ENCODE results near the gene TBX5. TPM values are rescaled to one million over a fixed set of nuclear protein-coding genes. Genes with fewer than 3 reads are reported as not detected.

The TBX5 gene
- polyA plus RNA-seq, 4 donors, result 0.04 TPM; not detected in 3

- no peak for DNase-seq (ENCODE audit: low read depth in 4 of 4, low spot score in 2 of 4)
Observed at GRCh38 chr12:114334395-114334794, 71.5 kb downstream of the TBX5 start.

DNA sequence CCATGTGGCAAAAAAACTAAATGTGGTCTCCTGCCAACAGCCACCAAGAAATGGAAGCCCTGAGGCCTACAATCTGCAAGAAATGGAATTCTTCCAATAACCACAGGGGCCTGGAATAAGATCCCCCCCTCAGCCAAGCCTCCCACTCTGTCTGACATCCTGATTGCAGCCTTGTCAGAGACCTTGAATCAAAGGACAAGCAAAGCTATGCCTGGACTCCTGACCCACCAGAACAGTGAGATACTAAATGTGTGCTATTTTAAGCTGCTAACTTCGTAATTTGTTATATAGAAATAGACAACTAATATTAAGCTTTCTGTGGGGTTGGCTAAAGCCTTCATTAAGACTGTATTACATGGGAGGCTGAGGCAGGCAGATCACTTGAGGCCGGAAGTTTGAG, 77.7 kb downstream of the TBX5 start:
- DNase-seq (ENCODE audit: low read depth in 4 of 4, low spot score in 2 of 4), result no peak

DNA sequence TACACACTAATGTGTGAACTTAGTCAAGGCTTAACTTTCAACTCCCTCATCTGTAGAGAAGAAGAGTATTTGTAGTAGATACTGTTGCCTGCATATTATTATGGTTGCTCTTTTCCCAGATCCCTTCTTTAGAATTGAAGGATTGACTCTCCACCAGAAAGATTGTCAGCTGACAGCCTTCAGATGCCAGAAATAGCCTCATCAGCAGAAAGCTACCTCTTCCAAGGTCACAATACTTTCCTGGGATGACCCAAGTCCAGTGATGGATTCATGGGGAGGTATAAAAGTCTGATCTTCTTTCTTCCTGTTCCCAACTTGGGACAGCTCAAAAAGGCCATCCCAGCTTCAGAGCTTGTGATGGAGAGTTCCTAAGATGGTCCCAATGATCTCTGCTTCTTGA, 78.2 kb downstream of the TBX5 start:
- DNase-seq (ENCODE audit: low read depth in 4 of 4, low spot score in 2 of 4), result no peak

DNA sequence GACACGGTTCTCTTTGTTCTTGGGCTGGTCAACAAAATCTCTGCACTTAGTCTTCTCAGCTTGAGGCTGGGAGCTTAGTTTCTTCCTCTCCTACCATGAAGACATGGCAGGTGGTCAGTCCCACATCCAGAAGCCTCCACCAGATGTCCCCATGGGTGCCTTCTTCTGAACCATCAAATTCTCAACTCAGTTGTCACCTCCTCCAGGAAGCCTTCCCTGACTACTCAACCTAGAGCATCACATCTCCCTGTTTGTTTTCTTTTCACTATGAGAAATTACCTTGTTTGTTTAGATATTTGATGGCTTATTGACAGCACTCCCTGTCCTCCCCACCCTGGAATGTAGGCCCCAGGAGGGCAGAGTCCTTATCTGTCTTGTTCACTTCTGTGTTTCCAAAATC, 84.4 kb downstream of the TBX5 start:
- DNase-seq (ENCODE audit: low read depth in 4 of 4, low spot score in 2 of 4), result no peak

- DNase-seq (ENCODE audit: low read depth in 4 of 4, low spot score in 2 of 4), result no peak
Observed at GRCh38 chr12:114320968-114321367, 85.0 kb downstream of the TBX5 start.

DNA sequence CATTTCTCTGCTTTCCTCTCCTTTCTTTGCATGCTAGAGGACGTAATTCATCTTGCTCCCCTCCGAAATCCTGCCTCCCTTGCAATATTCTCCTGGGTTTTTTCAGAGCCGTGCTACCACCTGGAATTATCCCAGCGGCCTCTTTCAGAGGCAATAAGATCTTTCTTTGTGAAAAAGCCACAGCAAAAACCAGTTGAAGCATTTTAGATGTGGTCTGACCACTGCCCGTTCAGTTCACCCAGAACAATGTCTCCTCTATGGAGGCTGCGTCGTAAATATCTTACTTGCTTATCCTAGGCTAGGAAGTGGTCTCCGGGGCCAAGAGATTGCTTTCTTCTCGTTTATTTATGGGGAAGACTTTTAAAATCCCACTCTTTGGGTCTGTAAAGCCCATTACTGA, 85.8 kb downstream of the TBX5 start:
- DNase-seq (ENCODE audit: low read depth in 4 of 4, low spot score in 2 of 4), result no peak

DNA sequence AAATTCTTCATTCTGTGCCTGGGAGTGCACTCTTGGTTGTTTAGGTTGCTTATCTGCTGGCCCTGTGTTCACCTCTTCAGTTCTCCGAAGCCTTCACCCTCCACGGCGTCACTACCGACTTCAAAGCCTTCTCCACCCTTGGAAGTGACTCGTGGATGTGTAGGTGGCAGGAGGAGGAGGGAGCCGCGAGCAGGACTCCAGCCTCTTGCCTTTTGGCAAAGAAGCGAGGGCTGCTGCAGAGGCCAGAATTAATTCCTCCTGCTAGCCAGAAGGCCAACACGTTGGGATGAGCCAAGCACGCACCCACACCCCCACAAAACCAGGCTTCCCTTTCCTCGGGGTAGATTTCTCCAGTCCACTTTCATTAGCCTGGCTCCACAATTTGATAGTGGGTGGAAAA, 86.5 kb downstream of the TBX5 start:
- DNase-seq (ENCODE audit: low read depth in 4 of 4, low spot score in 2 of 4), result no peak

GRCh38 chr12:114318984-114319383, 87.0 kb downstream of the TBX5 start:
- DNase-seq (ENCODE audit: low read depth in 4 of 4, low spot score in 2 of 4), result no peak

DNA sequence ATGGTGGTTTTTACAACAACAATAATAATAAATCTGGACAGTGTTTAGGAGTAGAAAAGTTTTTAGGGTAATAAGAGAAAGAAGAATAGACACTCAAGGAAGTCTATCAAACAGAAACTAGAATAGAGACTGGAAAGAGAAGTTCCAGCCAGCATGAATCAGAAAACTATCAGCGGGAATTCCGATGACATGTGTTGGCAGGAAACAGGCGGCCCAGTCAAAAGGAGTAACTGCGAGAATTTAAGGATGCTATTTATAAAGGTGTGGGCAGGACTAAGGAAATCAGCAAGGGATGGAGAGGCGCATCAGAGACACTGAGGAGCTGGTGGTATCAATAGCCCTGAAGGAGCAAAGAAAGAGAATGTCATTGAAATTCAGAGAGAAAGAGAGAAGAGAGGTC, 89.9 kb downstream of the TBX5 start:
- no peak for DNase-seq (ENCODE audit: low read depth in 4 of 4, low spot score in 2 of 4)

- no peak for DNase-seq (ENCODE audit: low read depth in 4 of 4, low spot score in 2 of 4)
Observed at GRCh38 chr12:114314974-114315720, 90.8 kb downstream of the TBX5 start.

DNA sequence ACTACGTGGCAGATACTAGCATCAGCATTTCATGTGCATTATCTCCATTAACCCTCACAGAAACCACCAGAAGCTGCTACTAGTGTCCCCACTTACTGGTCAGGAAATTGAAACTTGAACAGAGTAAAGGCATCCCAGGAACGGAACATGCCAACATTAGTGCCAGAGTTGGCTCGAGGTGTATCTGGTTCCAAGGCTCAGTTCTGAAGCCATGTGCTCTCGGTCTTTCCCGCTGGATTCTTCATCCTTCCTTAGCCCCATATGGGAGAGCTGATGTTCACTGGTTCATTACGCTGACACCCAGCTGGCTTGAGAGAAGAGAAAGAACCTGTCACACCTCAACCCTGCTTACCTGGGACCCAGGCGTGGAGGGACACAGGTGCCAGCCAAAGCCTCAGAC, 91.5 kb downstream of the TBX5 start:
- DNase-seq (ENCODE audit: low read depth in 4 of 4, low spot score in 2 of 4), result no peak

DNA sequence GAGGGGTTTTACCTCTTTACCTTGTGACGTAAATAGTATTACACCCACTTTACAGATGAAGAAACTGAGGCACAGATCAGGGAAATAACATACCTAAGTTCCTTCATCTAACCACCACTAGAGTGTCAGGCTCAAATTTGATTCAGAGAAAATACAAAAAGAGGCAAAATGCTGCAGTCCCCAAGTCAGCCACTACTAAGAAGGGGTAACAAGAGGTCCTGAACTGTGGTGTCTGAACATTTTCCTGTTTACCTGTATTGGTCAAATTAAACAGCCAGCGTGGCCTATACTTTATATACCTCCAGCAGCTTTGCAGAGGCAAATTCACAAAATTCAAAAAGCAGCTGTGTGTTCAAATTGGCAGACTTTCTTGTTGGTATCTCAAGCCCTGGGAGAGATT, 92.0 kb downstream of the TBX5 start:
- no peak for DNase-seq (ENCODE audit: low read depth in 4 of 4, low spot score in 2 of 4)

GRCh38 chr12:114311974-114312373, 94.0 kb downstream of the TBX5 start:
- no peak for DNase-seq (ENCODE audit: low read depth in 4 of 4, low spot score in 2 of 4)

GRCh38 chr12:114306646-114307045, 99.3 kb downstream of the TBX5 start:
- no peak for DNase-seq (ENCODE audit: low read depth in 4 of 4, low spot score in 2 of 4)

- no peak for DNase-seq (ENCODE audit: low read depth in 4 of 4, low spot score in 2 of 4)
Observed at GRCh38 chr12:114305446-114305845, 100.5 kb downstream of the TBX5 start.
